Prostate gland (tissue), 2 donors: ENCODE data around the gene CTIF. TPM values are rescaled to one million over a fixed set of nuclear protein-coding genes. Genes with fewer than 3 reads are reported as not detected.

Experiments used
- DNase-seq: peaks from one replicate; pipeline ENCODE4 v3.0.0-alpha.2; 2019; ENCODE audit warnings: low spot score
- H3K27ac ChIP-seq, 2 donors: fragments of 200-600 bp; sonication (generic); 2 replicates each; pipeline ENCODE4 v1.5.1; 2017 to 2019
- H3K27me3 ChIP-seq: fragments of 200-600 bp; sonication (generic); replicated peaks from 2 replicates; pipeline ENCODE4 v1.5.1; 2019; ENCODE audit not compliant: insufficient read depth
- H3K36me3 ChIP-seq, 2 donors: fragments of 200-600 bp; sonication (generic); 1 replicate in 1 of 2; 2 replicates in 1 of 2; pipeline versions ENCODE4 v1.5.1 to v1.8.1; 2017 to 2019
- H3K4me1 ChIP-seq: fragments of 200-600 bp; sonication (generic); replicated peaks from 2 replicates; pipeline ENCODE4 v1.5.1; 2019
- H3K4me3 ChIP-seq, 2 donors: fragments of 200-600 bp; sonication (generic); 2 replicates each; pipeline ENCODE4 v1.5.1; 2017 to 2019
- H3K9me3 ChIP-seq: fragments of 200-600 bp; sonication (generic); 2 replicates; pipeline ENCODE4 v1.5.1; 2017
- CTCF ChIP-seq, 4 experiments: fragments of 200-600 bp in 2 of 4; fragments of 450-650 bp in 2 of 4; sonication (generic) in 2 of 4; IDR thresholded peaks; 1 replicate in 3 of 4; 2 replicates in 1 of 4; pipeline ENCODE4 v1.5.1; 2016 to 2019; ENCODE audit warnings: antibody characterized with exemption in 4 of 4, mild to moderate bottlenecking in 2 of 4, moderate library complexity in 2 of 4
- POLR2A ChIP-seq: fragments of 450-650 bp; IDR thresholded peaks from one replicate; pipeline ENCODE4 v1.6.1; 2016; ENCODE audit warnings: antibody characterized with exemption, mild to moderate bottlenecking
- POLR2AphosphoS5 ChIP-seq: sonication (generic); formaldehyde crosslinking; IDR thresholded peaks from one replicate; pipeline ENCODE4 v1.6.1; 2017; ENCODE audit warnings: antibody characterized with exemption
- WGBS: methylation state at CpG from one replicate; pipeline ENCODE4 v1.1.5; 2018; 5-methylcytosine and 5-hydroxymethylcytosine counted together
- intact Hi-C: fragments of 100-400 bp; cut with DNase I; formaldehyde crosslinking; loops from one replicate; pipeline ENCODE4 v1.14.2; 2022
- total RNA-seq, 2 donors: library from RNA; depleted of rRNA; stranded (reverse); fragments of >200 nt; gene quantifications; one replicate each; pipeline ENCODE4 v1.1.0, GENCODE V29; 2016

Gene CTIF
- total RNA-seq, 2 donors from 2014 or later, result 8.1 to 57.9 TPM

- H3K27me3 ChIP-seq, result no peaks in the 10 kb centered on the region
- TF ChIP-seq POLR2AphosphoS5 (no peak), CTCF (IDR thresholded peaks at IDR 0.05) (no peak), POLR2A (no peak)
- no peaks in the 10 kb centered on the region for H3K36me3 ChIP-seq
- no peaks in the 10 kb centered on the region for H3K9me3 ChIP-seq
- intact Hi-C loops, result loop anchor here (10.0 kb wide), 2 partner anchors 53 to 1687 kb away; no protein-coding TSS in a partner anchor
- no peak overlapping the region for H3K27ac ChIP-seq
- H3K4me1 ChIP-seq, result no peaks in the 10 kb centered on the region
- DNase-seq, result no peak
- 89% methylated on average over 13 of the region's 13 CpGs for WGBS
- no peak overlapping the region for H3K4me3 ChIP-seq
Observed at GRCh38 chr18:48667276-48668254, 128.7 kb downstream of the CTIF start.

GRCh38 chr18:48668466-48669179 is 129.8 kb downstream of the CTIF start:
- TF ChIP-seq CTCF (IDR thresholded peaks at IDR 0.05), result no peak
- TF ChIP-seq POLR2AphosphoS5, result no peak
- TF ChIP-seq POLR2A, result no peak
- no peaks in the 10 kb centered on the region for H3K9me3 ChIP-seq
- H3K4me1 ChIP-seq, result no peaks in the 10 kb centered on the region
- intact Hi-C loops, result loop anchor here (10.0 kb wide), 2 partner anchors 54 to 1686 kb away; no protein-coding TSS in a partner anchor
- DNase-seq, result no peak
- no peaks in the 10 kb centered on the region for H3K27me3 ChIP-seq
- 89% methylated on average over 15 of the region's 15 CpGs for WGBS
- no peak overlapping the region for H3K27ac ChIP-seq
- H3K36me3 ChIP-seq, result no peaks in the 10 kb centered on the region
- no peak overlapping the region for H3K4me3 ChIP-seq

GRCh38 chr18:48669180-48669675 is 130.4 kb downstream of the CTIF start:
- Histone ChIP-seq H3K4me1 (no peaks in the 10 kb centered on the region), H3K27me3 (no peaks in the 10 kb centered on the region), H3K36me3 (no peaks in the 10 kb centered on the region), H3K4me3 (no peak overlapping the region), H3K9me3 (no peaks in the 10 kb centered on the region), H3K27ac (no peak overlapping the region)
- TF ChIP-seq CTCF (IDR thresholded peaks at IDR 0.05) (no peak), POLR2AphosphoS5 (no peak), POLR2A (no peak)
- intact Hi-C loops, result loop anchor here (10.0 kb wide), 2 partner anchors 54 to 1686 kb away; no protein-coding TSS in a partner anchor
- WGBS, result 89% methylated on average over 3 of the region's 3 CpGs
- no peak for DNase-seq

GRCh38 chr18:48669991-48670750 is 131.3 kb downstream of the CTIF start:
- WGBS, result 91% methylated on average over 7 of the region's 7 CpGs
- intact Hi-C loops, result loop anchor here (10.0 kb wide), 3 partner anchors 55 to 1685 kb away; no protein-coding TSS in a partner anchor
- no peaks in the 10 kb centered on the region for H3K9me3 ChIP-seq
- H3K27me3 ChIP-seq, result no peaks in the 10 kb centered on the region
- no peak overlapping the region for H3K27ac ChIP-seq
- no peaks in the 10 kb centered on the region for H3K4me1 ChIP-seq
- no peak for TF ChIP-seq CTCF (IDR thresholded peaks at IDR 0.05)
- TF ChIP-seq POLR2A, result no peak
- no peak for TF ChIP-seq POLR2AphosphoS5
- H3K36me3 ChIP-seq, result no peaks in the 10 kb centered on the region
- H3K4me3 ChIP-seq, result no peak overlapping the region
- no peak for DNase-seq
